Pancreas (tissue), 10 donors: ENCODE results near the gene NUMBL. TPM values are rescaled to one million over a fixed set of nuclear protein-coding genes. Genes with fewer than 3 reads are reported as not detected.
A peak's percentile ranks its signal among the peaks of the same experiment; 100 is the strongest.

Source experiments
- ATAC-seq, 4 donors: fragments of 200-7000 bp; cut with Tn5 transposase; one replicate each; pipeline versions ENCODE4 v1.8.0 to v1.9.1; 2020; ENCODE audit warnings: mild to moderate bottlenecking in 4 of 4, moderate library complexity in 4 of 4
- DNase-seq, 6 donors: peaks; one replicate each; pipeline ENCODE4 v3.0.0-alpha.2; 2020
- FAIRE-seq: peaks from 2 replicates; lab custom pipeline; 2012; peaks lifted over from hg19 to GRCh38; lab: Jason Lieb, UNC
- H3K27ac ChIP-seq, 4 donors: fragments of 200-600 bp; sonication (generic); 1 replicate in 3 of 4; 2 replicates in 1 of 4; pipeline versions ENCODE4 v1.5.0 to v1.8.0; 2020
- H3K27me3 ChIP-seq, 4 donors: fragments of 200-600 bp; one replicate each; pipeline ENCODE4 v1.8.0; 2021
- H3K36me3 ChIP-seq, 3 donors: fragments of 200-600 bp; sonication (generic) in 1 of 3; one replicate each; pipeline versions ENCODE4 v1.5.0 to v1.8.0; 2020 to 2021
- H3K4me1 ChIP-seq, 3 donors: fragments of 200-600 bp; one replicate each; pipeline ENCODE4 v1.8.0; 2021
- H3K4me3 ChIP-seq, 4 donors: fragments of 200-600 bp; sonication (generic) in 2 of 4; one replicate each; pipeline versions ENCODE4 v1.5.0 to v1.8.0; 2020 to 2021
- H3K9me3 ChIP-seq, 4 donors: fragments of 200-600 bp; one replicate each; pipeline ENCODE4 v1.8.0; 2021
- CTCF ChIP-seq, 4 donors: fragments of 200-600 bp; sonication (generic) in 3 of 4; IDR thresholded peaks; one replicate each; pipeline versions ENCODE4 v1.5.0 to v1.8.0; 2021; ENCODE audit warnings: antibody characterized with exemption in 4 of 4
- WGBS, 2 donors: extraction: QIAGEN DNeasy Blood & Tissue Kit; methylation state at CpG; one replicate each; pipeline ENCODE4 v1.1.7; 2013; 5-methylcytosine and 5-hydroxymethylcytosine counted together
- intact Hi-C, 3 donors: fragments of 100-400 bp; cut with DNase I; formaldehyde crosslinking; loops; one replicate each; pipeline versions ENCODE4 v1.11.1 to v1.14.2; 2022
- polyA plus RNA-seq, 2 donors: library from polyadenylated mRNA; stranded (reverse); fragments of 200-250 nt; gene quantifications; one replicate each; pipeline ENCODE4 v1.2.3, GENCODE V29; 2013
- total RNA-seq, 6 donors: library from RNA; stranded (reverse); fragmentation: NEBNext Ultra II Directional in 4 of 6; extraction: Animal tissue kit (Norgen Biotek cat#: 25700) in 4 of 6; gene quantifications; one replicate each; pipeline versions ENCODE4 v1.2.1 to v1.2.4, GENCODE V29; 2021 to 2023
- donor health status: healthy with polysubstance abuse.
- donor health status: DM: no; HTN: no; CAD: no; lungs with moderate emphysema.
- donor health status: DM: no; HTN: no; CAD: no.
- donor health status: control.
- donor health status: control.
- donor health status: Bipolar disorder and iron deficiency.
- donor health status: DM: yes; HTN: yes; CAD: no.
- donor health status: DM: no; HTN: no; CAD: no.
- donor health status: DM: no; HTN: no; CAD: no.
- donor health status: DM: yes; HTN: yes; CAD: no.

NUMBL gene
- total and polyA plus RNA-seq, 8 donors = 3.2 to 19.1 (median 8.7) TPM

- DNase-seq = no peak
- no peaks in the 10 kb centered on the region for H3K9me3 ChIP-seq
- no peaks in the 10 kb centered on the region for H3K36me3 ChIP-seq
- H3K27ac ChIP-seq = no peak overlapping the region
- H3K4me3 ChIP-seq = no peak overlapping the region
- H3K4me1 ChIP-seq = peaks cover 0 to 2% (median 0%) of the 10 kb centered on the region in 3 donors
- intact Hi-C loops = no loop called here
- H3K27me3 ChIP-seq = no peaks in the 10 kb centered on the region
- WGBS, 2 donors = 88 to 89% methylated on average over 14 of the region's 14 CpGs
- FAIRE-seq = no peak
- TF ChIP-seq CTCF (IDR thresholded peaks at IDR 0.05) = no peak
- no peak for ATAC-seq
Observed at GRCh38 chr19:40692212-40692551, 1.7 kb upstream of the NUMBL start.

GRCh38 chr19:40691421-40692211 is 1.2 kb upstream of the NUMBL start:
- DNase-seq = peak in 3 of 6 donors; percentile 42 to 82 (median 56)

DNA sequence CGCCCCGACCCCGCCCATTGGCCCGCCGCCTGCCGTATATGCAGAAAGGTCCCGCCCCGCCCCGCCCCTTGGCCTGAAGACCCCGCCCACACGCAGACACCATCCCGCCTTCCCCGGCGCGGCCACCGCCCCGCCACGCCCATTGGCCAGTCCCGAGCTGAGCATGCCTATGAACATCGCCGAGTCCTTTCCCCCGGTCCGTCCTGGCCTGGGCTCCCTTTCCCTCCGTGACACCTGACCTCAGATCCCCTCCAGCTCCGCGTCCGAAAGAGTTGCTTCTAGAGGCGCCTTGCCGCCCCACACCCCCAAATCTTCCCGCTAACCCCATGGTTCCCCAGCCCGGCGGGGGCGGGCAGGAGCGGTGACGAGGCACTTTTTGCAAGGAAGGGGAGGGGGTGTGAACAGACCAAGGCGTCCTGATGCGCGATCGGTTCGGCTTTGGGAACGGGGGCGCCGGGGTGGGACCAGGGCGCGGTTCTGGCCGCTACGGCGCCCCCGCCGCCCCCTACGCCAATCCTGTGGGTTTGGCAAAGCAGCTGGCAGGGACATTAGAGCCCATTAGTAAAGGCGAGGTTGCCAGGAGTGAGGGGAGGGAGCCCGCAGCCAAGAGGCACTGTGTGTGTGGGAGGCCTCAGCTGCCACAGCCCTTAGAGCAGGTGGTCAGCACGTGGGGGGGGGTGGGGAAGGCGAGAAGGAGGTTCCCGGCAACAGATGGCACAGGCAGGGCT is 406 bp upstream of the NUMBL start:
- peak; percentile 87 to 97 (median 94) for DNase-seq
- ATAC-seq = peak; percentile 92 to 94 (median 94)
- peak overlapping the region; percentile 12 to 73 (median 61) for H3K27ac ChIP-seq
- FAIRE-seq = no peak
- no peaks in the 10 kb centered on the region for H3K36me3 ChIP-seq
- intact Hi-C loops = no loop called here
- peak overlapping the region; percentile 18 to 62 (median 44) for H3K4me3 ChIP-seq
- 6 to 8% methylated on average over 45 to 56 of the region's 56 CpGs for WGBS, 2 donors
- H3K4me1 ChIP-seq = peaks cover 0 to 2% (median 0%) of the 10 kb centered on the region in 3 donors
- no peaks in the 10 kb centered on the region for H3K9me3 ChIP-seq
- no peak for TF ChIP-seq CTCF (IDR thresholded peaks at IDR 0.05)
- no peaks in the 10 kb centered on the region for H3K27me3 ChIP-seq

More at GRCh38 chr19:40691421-40692211, 1.2 kb upstream of the NUMBL start:
- TF ChIP-seq CTCF (IDR thresholded peaks at IDR 0.05) = no peak
- 79 to 86% methylated on average over 19 to 23 of the region's 24 CpGs for WGBS, 2 donors
- H3K36me3 ChIP-seq = no peaks in the 10 kb centered on the region
- H3K9me3 ChIP-seq = no peaks in the 10 kb centered on the region
- peaks cover 0 to 2% (median 0%) of the 10 kb centered on the region in 3 donors for H3K4me1 ChIP-seq
- H3K27me3 ChIP-seq = no peaks in the 10 kb centered on the region
- H3K27ac ChIP-seq = peak overlapping the region in 3 of 4 donors; percentile 12 to 73 (median 71)
- intact Hi-C loops = no loop called here
- FAIRE-seq (no peak), ATAC-seq (peak; percentile 3 to 12 (median 4))
- peak overlapping the region in 1 of 4 donors; percentile 62 for H3K4me3 ChIP-seq

DNA sequence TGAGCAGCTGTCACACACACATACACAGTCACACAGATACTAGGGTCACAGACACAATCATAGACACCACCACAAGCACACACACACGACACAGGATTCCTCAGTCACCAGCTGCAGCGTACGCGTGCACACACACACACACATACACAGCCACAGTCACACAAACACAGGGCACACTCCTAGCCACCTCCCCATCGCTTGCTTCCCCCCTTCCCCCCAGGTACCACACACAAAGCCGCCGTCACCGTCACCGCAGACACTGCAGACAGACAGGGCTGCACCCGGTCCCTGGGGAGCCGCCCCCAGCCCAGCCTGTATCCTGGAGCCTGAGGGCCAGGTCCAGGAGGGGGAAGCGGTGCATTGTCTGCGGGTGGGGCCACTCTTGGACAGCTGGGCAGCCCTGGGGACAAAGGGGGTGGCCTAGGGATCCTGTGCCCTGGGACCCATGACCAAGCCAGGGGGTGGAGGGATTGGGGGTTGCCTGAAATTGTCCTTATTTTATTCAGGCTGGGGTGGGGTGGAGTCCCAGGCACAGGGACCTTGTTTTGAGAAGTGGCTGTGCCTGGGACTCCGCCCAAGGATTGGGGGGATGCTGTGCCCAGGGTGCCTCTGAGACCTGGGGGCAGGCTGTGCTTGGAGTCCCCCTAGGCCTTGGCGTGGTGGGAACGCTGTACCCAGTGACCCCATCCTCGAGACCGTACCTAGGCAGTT is 957 bp downstream of the NUMBL start:
- TF ChIP-seq CTCF (IDR thresholded peaks at IDR 0.05) = no peak
- no peak overlapping the region for H3K27ac ChIP-seq
- peak in 3 of 6 donors; percentile 31 to 77 (median 68) for DNase-seq
- intact Hi-C loops = no loop called here
- 69 to 70% methylated on average over 18 of the region's 18 CpGs for WGBS, 2 donors
- H3K9me3 ChIP-seq = no peaks in the 10 kb centered on the region
- FAIRE-seq = no peak
- no peaks in the 10 kb centered on the region for H3K36me3 ChIP-seq
- ATAC-seq = no peak
- H3K4me1 ChIP-seq = peaks cover 0 to 2% (median 0%) of the 10 kb centered on the region in 3 donors
- H3K27me3 ChIP-seq = no peaks in the 10 kb centered on the region
- peak overlapping the region in 3 of 4 donors; percentile 15 to 62 (median 38) for H3K4me3 ChIP-seq
